IPS DF 19.7 (cell line): ENCODE measurements around the gene AMER2.
"Not testable (repeated sequence)": the region's sequence is repeated elsewhere in the genome, so short reads cannot be mapped to it uniquely, and the experiment has no call there.

ENCODE experiments used
- DNase-seq: peaks from one replicate; pipeline ENCODE4 v3.0.0-alpha.2; 2013; ENCODE audit warnings: low read depth, low spot score

AMER2 gene

DNA sequence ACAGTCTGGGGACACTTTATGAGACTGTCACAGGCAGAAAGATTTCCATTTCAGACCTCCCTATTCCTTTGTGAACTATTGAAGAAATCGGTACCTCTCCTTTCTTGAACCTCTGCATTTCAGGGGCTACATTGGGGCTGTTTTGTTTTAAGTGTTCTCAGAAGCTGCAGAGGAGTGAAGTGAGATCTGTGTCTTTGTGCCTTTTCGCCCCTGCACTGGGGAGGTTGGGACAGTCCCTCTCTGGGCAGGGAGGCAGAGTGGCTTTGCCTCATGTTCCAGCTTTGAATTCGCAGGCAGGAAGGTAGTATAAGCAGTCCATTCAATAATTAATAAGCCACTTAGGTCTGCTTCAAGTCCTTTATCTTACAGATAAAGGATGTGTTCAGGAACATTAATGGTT lies 9.5 kb upstream of the AMER2 start:
- DNase-seq = no peak

DNA sequence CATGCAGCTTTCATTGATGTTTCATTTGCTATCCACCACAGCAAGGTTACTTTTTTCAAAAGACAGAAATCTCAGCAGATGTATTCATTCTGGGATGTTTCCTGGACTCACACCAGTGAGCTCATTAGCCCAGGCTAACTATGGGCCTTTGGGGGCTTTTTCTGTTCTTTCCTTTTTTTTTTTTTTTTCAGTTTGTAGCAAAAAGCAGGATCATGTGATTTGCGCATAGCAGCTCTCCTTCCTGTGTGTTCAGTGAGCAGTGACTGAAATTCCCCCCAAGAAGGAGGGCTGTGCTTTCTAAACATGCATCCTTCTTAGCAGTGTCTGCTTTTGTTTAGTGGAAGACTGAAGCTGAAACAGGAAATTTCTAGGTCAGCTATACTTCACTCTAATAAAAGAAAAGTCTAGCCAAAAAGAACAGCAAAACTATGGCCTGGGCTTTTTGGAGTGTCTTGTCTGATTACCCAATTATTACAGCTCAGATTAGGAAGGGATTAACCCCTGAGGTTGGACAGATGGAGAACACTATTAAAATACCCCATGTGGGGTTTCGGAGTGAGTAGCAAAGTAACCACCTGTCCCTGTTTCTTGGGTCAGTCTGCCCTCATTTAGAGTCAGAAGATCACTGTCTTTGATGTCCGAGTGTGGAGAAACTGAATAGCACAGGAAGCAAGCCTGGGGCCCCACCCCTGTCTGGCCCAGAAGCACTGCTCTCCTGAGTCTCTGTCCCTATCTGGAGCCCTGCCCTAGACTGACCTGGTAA lies 8.9 kb upstream of the AMER2 start:
- no peak for DNase-seq

DNA sequence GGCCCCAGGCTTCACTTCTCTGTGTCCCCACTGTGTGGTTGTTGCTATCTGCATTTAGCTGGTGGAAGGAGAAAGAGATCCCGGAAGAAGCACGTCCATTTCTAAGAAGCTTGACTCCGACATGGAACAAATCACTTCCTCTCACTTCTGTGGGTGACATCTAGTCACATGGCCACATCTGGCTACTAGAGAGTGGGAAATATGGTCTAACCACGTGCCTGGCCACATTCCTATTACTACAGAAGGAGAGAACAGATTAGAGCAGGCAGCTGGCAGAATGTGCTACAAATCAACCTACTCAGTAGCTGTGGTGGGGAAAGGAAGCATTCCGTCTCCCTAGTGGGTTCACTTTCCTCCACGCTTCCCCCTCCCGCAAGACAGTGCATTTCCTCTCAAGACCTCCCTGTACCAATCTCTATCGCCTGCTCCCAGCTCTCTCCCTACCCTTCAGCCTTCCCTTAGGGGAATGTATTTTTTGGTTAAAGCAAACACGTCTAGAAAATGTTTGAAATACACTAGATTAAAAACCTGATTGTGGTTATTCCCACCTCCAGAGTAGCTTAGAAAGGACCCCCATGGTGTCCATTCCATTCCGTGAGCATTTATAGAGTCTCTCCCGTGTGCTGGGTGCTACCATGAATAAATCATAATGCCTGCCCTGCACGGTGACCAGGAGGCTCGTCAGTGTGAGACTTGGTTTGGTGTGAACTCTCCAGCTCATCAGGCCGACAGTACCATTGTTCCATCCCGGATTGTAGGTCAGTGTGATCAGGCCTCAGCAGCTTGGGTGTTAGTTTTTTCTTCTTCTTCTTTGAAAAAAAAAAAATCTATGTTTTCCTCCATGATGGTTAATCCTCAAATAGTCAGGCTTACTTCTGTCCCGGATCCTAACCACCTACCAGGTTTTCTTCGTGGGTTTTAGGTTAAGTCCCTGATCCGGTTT lies 8.0 kb upstream of the AMER2 start:
- DNase-seq = no peak

DNA sequence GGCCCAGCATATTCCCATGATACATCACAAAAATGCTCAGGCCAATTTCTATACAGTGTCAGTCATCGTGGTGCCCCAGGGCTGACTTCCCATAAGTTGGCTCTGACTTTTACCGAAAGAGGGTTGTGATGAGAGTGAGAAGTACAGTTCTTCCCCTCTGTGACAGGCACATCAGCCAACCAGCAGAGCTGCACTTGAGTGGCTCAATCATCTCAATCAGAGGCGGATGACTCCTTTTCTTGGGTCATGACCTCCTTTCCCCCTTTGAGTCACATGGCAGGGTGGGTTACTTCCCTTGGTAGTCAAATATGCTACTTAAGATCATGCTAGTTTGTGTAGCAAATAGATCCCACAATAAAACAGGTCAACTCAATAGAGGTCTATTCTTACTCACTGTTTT lies 6.9 kb upstream of the AMER2 start:
- DNase-seq = no peak

DNA sequence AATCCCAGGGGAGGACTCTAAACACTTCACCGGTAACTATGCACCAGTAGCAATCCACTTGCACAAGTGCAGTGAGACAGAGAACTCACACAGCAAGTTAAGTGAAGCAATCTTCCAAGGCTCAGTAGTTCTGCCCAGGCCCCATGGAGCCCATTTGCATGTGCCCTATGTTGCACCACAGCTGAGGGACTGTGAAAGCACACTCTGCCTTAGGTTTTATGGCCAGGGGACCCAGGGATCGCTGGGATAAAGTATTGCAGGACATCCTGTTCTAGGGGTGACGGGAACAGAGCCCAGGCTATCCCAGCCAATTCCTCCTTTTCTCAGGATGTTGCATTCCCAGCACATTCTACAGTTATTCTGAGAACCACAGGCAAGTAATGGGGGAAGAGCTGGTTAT lies 6.0 kb upstream of the AMER2 start:
- no peak for DNase-seq

DNA sequence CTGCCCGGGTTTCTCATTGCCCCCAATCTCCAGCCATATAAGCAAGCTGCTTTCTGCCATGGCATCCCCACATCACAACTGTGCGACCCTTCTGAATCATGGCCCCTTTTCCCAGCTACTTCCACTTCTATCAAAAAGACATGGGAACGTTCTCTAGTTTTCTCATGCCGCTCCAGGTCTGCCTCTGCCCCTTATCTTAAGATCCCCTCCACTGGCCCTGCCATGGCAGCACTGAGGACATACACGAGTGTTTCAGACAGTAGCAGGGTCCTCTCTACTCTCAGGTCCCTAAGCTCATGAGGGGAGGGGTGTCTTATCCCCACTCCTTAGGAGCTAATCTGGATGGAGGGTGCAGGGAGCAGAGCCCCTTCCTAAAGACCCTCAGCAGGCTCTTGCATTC lies 5.5 kb upstream of the AMER2 start:
- no peak for DNase-seq

DNA sequence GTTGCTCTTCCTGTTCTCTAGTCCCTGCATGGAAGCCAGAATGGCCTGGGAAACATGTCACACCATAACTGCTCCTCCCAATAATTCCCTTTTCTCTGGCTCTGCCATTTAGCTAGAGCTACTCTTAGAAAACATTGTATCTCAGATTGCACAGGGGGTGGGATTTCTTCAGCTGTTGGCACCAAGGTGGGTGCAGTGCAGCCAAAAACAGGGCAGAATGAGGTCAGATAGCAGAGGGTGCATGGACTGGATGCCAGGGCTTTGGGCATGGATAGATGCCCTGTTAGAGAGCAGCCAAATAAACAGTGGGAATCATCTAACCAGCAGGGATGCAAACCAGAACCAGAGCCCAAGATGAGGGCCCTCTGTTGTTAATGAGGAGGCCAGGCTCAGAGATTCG lies 4.9 kb upstream of the AMER2 start:
- no peak for DNase-seq

DNA sequence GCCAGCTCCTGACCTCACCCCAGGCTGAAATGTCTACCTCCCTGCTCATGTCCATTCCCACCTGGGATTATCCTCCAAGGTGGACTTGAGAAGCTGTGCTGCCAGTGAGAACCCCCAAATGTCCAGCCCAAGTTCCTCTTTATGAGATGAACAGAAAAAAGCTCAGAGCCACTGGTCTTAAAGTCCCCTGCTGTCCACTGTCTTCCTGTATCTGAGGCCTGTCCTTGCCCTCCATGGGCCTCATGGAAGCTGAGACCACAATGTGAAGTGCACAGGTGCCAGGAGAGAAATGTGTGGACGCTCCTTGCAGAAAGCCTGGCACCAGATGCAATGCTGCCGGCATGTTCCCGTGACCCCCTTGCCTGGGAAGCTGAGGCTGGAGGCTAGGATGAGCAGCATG lies 3.3 kb upstream of the AMER2 start:
- no peak for DNase-seq

DNA sequence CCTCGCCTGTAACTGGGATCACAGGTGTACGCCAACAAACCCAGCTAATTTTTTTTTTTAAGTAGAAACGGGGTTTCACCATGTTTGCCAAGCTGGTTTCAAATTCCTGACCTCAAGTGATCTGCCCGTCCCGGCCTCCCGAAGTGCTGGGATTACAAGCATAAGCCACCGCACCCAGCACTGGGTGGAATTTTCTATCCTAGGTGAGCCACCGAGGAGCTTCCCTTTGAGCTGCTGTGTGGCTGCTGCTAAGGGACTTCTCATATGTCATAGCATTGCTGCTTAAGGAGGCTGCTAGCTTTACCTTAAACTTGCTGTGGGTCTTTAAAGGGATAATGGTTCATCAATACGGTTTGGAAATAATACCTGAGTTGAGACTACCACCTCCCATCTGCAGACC lies 2.9 kb upstream of the AMER2 start:
- DNase-seq = no peak

DNA sequence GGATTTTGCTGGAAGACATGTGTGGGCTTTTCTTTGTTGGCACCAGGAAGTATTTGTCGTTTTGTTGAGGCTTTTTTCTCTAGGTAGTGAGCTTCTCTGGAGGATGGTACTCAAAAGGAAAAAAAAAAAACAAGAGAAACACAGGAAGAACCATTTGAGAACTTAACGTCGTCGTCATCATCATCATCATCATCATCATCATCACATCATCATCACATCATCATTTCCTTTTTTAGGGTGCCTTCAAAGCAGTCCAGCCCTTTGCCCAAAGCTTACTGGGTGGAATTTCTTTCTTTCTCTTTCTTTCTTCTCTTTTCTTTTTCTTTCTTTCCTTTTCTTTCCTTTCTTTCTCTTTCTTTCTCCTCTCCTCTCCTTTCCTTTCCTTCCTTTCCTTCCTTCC lies 2.2 kb upstream of the AMER2 start:
- no peak for DNase-seq

DNA sequence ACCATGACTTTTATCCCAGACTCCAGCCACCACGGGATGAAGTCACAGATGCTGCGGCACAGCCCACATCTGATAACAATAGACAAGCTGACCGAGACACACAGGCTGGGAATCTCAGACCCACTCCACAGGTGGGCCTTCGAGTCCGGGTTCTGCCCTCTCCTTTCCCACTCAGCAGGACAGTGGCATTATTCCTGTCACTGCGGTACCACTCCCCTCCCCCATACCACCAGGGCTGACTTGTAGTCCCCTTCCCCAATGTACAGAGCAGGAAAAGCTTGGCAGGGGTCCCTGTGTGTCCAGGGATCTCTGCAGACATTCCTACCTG lies 179 bp upstream of the AMER2 start:
- no peak for DNase-seq

DNA sequence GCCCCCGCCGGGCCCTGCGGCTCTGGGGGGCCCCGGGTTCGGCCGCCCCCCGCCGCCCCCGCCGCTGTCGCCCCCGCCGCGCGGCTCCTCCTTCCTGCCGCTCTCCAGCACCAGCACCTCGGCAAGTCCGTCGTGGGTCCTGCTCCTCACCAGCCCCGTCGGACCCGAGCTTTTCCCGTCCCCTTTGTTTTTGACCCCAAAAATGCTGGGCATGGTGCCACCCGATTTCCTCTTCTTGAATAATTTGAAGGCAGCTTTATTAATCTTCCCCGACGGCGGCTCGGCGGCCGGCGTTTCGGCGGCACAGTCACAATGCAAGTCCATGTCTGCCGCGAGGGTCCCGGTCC lies 945 bp downstream of the AMER2 start:
- DNase-seq = no peak

DNA sequence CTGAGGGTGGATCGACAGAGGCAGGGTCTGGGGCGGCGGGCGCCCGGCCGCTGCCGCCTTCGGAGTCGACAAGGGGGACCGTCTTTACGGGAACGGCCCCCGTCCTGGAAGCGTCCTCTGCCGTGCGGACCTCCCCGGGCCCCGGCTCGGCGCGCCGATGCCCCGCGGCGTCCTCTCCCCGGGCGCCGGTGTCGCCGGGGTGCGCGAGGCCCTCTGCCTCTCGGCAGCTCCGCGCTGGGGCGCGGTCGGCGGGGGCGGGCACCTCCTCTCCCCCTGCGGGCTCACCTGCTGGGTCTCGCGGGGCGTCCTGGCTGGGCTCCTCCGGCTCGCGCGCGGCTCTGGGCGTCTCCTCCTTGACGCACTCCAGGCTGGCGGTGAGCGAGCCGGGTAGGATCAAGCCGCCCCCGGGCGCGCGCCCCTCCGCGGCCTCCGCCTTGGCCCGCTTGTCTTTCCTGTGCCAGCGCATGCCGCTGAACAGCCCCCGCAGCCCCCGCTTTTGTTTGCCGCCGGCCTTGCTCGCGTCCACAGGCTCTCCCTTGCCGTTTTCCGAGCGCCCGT lies 1.5 kb downstream of the AMER2 start:
- DNase-seq = no peak

DNA sequence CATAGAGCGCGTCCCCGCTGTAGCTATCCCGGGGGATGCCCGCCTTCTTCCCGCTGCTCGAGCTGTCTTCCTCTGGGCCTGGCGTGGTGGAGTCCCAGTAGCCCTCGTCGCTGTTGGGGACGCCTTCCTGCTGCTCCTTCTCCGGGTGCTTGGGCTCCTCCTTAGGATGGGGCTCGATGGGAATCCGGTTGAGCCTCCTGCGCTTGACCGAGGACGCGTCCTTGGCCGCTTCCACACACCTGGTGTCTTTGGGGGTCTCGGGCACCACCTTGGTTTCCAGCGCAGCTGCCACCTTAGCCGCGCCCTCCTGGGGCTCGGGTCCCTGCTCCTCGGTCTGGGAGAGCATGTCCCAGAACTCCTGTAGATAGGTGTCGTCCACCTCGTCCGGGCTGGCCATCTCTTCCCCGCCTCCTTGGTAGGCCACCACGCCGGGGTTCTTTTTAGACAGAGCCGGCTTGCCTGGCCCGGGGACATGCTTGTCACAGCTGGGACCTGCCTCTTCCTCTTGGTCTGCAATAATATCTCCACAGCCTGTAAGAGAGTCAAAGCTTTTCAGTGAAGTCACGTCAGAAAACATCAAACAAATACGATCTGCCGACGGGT lies 2.0 kb downstream of the AMER2 start:
- DNase-seq = no peak

DNA sequence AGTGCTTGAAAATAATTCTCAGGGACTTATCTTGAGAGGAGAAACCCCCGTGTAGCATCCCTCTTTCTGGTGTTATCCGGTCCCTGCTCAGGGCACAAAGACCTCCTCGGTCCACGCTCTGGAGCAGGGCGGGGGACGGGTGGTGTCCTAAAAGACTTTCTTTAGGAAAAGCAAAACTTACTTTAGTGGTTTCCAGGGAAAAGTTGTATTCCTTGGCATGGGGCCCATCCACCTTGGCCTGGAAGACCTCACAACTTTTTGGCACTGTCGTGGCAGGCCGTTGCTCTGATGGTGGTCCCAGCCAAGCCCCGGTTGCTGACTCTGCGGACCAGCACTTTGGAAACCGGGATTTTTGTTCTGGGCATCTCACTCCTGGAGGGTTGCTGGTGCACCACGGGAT lies 2.7 kb downstream of the AMER2 start:
- no peak for DNase-seq

DNA sequence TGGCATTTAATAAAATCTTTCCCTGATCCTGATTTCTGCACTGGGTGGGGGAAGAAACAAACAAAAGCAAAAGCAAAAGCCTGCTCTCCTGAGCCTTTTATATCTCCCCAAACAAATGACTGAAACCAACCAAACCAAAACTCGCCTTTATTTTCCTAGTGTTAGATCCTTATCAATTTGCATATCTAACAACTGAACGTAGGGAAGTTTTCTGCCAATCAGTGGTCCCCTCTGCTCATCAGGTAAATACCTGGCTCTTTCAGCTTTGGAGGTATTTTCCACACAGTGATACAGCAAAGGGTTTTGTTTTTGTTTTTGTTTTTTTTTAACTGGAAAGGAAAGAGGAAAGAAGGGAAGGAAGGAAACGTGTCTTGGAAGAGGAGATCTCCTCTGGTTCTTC lies 3.3 kb downstream of the AMER2 start:
- DNase-seq = no peak

DNA sequence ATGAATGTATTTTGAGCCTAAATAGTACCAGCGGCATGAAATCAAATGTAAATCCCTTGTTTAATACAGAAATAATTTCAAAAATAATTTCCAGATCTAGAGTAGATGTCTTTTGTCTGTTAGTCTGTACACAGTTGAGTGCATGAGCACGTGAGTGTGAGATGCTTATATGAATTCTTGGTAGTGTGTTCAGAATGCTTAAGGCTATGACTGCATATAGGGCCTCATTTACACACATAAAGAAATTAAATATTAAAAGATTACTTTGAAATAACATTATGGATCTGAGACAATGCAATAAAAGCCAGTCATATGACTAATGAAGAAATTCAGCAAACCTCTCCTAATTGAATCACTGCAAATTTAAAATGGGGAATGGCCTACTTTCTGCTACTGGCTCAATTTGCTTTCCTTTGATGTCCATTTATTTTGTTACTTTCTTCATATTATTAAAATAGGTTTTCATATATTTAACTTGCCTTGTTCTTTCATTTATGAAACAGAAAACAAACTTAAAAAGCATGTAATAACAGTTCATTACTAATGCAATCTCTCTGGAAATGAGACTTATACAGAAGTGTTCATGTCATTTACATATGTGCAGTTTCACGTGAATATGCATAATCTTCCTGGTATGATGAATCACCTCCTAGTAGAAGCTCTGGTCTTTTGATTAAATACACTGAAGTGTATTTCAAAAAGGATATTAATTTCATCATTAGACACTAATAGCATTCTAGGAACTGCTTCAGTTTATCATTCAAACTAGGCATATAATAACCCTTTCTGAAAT lies 4.5 kb downstream of the AMER2 start:
- no peak for DNase-seq

DNA sequence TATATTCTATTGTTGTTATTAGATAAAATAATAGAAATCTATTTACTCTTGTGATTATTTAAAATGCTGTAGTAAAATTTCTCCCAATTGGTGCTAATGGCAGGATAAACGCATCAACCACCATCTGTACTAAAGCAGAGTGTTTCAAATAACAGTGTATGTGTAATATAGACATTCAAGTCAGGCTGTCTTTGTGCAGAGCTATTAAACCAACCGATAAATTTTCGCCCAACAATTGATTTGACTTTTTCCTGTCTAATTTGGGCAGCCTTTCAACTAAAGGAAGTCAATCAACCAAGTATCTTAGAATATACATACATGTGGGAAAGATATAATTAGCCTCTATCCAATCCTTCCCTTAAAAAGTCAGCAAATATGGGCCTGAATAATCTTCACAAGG lies 5.8 kb downstream of the AMER2 start:
- DNase-seq = no peak

DNA sequence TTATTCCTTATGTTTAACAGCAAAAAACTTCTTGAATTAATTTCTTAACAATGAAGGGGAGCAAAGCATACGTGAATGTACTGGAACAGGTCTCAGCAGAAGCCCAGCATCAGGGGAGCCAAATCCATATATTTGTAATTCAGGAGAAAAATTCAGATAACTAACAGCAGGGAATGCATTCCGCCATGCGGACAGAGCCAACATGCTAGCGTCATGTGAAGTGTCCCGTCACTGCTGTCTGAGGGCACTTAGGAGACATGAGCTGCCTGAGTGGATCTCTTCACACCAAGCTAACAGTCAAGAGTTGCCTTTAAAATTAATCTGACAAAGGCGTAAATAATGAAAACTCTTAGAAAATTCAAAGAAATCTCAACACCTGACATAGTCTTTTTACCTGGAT lies 6.4 kb downstream of the AMER2 start:
- no peak for DNase-seq

DNA sequence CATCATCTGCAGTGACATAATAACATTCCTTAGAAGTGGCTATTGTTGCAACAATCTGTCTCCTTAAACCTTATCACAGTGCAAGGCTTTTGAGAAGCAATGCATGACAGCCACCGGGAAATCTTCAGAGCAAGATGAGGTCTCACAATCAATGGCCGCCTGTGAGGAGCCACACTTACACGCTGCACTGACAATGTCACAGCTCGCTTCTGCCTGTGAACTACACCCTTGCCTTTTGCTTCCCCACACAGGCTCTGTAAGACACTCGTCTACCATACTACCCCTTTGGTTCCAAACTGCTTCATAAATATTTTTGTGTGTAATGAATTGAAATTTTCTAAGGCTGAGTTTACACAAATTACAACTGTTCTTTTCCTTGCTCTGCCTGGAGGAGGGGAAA lies 6.9 kb downstream of the AMER2 start:
- not testable (repeated sequence) for DNase-seq

DNA sequence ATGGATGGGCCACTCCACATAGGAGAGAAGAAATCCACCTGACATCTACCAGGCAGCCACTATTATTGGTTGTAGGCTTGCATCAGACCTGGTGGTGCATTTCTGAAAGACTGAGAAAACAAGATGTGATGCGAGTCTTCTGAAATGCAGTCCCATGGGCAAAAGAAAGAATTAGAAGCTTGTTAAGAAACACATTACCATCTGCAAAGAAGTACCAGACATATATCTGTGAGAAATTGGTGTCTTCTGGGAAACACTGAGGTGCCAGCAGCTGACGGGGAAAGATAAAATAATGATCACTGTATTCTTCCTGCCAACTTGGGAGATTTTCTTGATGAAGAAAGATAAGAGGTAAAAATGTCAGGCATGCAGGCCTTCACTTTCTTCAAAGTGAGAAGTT lies 14.4 kb downstream of the AMER2 start:
- no peak for DNase-seq

DNA sequence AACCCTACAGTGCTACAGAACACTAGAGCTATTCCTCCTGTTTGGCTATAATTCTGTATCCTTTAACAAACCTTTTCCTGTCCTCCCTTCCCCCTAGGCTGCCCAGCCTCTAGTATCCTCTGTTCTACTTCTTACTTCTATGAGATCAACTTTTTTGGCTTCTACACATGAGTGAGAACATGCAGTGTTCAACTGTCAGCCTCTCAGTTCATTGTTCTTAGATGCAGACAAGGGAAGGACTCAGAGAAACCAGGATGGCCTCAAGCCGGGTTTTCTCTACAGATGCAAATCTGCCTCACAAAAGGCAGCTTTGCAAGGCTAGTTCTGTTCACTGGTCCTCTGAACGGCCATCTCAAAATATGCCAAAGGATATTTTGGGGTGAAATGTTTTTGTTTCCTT lies 18.4 kb downstream of the AMER2 start:
- no peak for DNase-seq
